Progenitor cell of endocrine pancreas (in vitro differentiated cells): Measurements from ENCODE around the gene UGT1A9. TPM values are rescaled to one million over a fixed set of nuclear protein-coding genes. Genes with fewer than 3 reads are reported as not detected.

Experiments
- DNase-seq: peaks from one replicate; pipeline ENCODE4 v3.0.0; 2021; ENCODE audit warnings: low spot score; ENCODE audit not compliant: unreplicated experiment
- H3K27ac Mint-ChIP-seq: 2 replicates; pipeline ENCODE4 v1.8.0; 2021; ENCODE audit warnings: mild to moderate bottlenecking, moderate library complexity, mixed read lengths
- H3K27me3 Mint-ChIP-seq: 2 replicates; pipeline ENCODE4 v1.8.0; 2021; ENCODE audit warnings: mixed read lengths
- H3K36me3 Mint-ChIP-seq: 2 replicates; pipeline ENCODE4 v1.8.0; 2022; ENCODE audit warnings: mixed read lengths; ENCODE audit not compliant: insufficient read depth
- H3K4me1 Mint-ChIP-seq: 2 replicates; pipeline ENCODE4 v1.8.0; 2021; ENCODE audit warnings: low read depth, mixed read lengths
- H3K4me3 Mint-ChIP-seq: 2 replicates; pipeline ENCODE4 v1.8.0; 2021; ENCODE audit warnings: low read depth, mild to moderate bottlenecking, moderate library complexity, mixed read lengths
- H3K9me3 Mint-ChIP-seq: 2 replicates; pipeline ENCODE4 v1.8.0; 2021; ENCODE audit warnings: low read depth, mixed read lengths
- total RNA-seq: library from RNA; stranded (reverse); gene quantifications from 2 replicates; pipeline ENCODE4 v1.2.1, GENCODE V29; 2021
- TF ChIP-seq, protein P1 (sequence below): fragments of 200-600 bp; sonication (generic); IDR thresholded peaks from one replicate; pipeline ENCODE4 v1.5.0; 2021; ENCODE audit warnings: antibody characterized with exemption, mild to moderate bottlenecking; ENCODE audit not compliant: unreplicated experiment

The UGT1A9 gene
- total RNA-seq, 1 donor from 2014 or later: not detected

DNA sequence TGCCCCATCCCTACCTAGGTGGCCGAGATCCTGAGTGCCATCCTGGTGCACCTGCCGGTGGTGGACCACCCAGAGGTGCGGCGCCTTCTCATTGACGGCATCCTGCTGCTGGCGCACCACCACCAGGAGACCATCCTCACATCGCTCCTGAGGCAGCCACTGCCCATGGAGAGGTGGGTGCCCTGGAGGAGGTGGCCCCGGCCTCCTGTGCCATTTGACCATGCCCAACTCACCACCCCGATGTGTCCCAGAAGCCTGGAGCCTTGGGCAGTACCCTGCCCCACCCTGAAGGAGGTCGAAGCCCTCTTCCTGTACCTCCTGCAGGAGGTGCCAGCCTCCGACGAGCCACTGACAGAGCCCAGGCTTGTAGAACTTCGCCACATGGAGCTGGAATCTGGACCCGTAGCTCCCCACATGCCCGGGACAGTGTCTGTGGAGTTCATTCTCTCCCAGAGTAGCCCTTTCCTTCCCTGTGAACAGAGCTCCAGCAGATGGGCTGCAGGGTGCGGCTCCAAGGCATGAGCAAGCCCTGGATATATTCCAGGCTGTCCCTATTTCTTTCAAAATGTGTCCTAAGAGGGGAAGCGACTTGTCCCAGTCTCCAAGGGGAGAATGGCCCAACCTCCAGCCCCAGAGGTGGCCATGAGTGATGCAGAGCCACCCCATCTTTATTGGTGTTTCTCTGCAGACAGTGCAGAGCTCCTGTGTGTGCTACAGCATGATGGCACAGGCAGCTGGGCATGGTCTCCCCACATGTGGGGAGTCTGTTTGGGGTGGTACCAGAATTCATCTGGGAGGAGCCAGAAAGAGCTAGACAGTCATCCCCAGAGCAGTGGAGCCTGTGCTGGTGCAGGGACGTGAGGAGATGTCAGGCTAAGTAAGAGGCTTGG is 148.4 kb downstream of the UGT1A9 start:
- Mint-ChIP-seq H3K36me3 (no peaks in the 10 kb centered on the region), H3K4me3 (no peak overlapping the region), H3K27me3 (no peaks in the 10 kb centered on the region), H3K4me1 (no peaks in the 10 kb centered on the region), H3K27ac (no peak overlapping the region), H3K9me3 (no peaks in the 10 kb centered on the region)
- TF ChIP-seq, protein P1, sequence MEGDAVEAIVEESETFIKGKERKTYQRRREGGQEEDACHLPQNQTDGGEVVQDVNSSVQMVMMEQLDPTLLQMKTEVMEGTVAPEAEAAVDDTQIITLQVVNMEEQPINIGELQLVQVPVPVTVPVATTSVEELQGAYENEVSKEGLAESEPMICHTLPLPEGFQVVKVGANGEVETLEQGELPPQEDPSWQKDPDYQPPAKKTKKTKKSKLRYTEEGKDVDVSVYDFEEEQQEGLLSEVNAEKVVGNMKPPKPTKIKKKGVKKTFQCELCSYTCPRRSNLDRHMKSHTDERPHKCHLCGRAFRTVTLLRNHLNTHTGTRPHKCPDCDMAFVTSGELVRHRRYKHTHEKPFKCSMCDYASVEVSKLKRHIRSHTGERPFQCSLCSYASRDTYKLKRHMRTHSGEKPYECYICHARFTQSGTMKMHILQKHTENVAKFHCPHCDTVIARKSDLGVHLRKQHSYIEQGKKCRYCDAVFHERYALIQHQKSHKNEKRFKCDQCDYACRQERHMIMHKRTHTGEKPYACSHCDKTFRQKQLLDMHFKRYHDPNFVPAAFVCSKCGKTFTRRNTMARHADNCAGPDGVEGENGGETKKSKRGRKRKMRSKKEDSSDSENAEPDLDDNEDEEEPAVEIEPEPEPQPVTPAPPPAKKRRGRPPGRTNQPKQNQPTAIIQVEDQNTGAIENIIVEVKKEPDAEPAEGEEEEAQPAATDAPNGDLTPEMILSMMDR: no peak
- DNase-seq: no peak

DNA sequence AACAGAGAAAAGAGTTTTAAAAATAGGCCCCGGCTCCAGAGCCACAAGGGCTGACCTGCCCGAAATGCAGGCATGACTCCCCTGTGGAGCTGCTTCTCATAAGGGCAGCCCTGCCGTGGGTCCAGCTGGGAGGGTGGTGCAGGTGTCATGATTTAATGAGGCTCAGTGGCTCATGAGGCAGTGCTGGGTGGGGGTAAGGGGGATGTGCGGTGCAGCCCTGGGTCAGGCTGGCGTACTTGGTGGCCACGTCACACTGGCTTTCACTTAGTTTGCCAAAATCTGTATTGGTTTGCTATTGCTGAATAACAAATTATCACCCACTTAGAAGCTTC is 149.0 kb downstream of the UGT1A9 start:
- no peak for DNase-seq
- TF ChIP-seq, protein P1: no peak
- Mint-ChIP-seq H3K27me3 (peaks cover 2% of the 10 kb centered on the region), H3K4me3 (no peak overlapping the region), H3K36me3 (peaks cover 1% of the 10 kb centered on the region), H3K9me3 (no peaks in the 10 kb centered on the region), H3K4me1 (no peaks in the 10 kb centered on the region), H3K27ac (no peak overlapping the region)

DNA sequence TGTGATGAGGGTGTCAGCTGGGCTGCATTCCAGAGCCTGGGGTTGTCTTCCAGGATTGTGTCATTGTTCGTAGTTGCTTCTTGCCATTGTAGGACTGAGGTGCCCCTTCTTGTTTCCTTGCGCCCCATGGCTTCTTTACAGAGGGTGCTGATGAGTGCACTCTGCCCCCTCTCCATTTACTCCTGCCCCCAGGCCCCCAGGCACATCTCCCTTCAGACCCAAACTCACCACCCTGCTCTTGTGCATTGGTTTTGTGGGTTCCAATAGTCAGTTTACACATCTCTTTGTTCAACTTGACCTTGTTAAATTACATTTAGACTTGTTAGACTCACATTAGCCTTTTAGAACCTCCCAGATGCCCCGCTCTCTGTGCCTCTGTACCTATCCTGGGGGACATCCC is 149.5 kb downstream of the UGT1A9 start:
- no peak overlapping the region for H3K27ac Mint-ChIP-seq
- TF ChIP-seq, protein P1: no peak
- H3K27me3 Mint-ChIP-seq: peaks cover 2% of the 10 kb centered on the region
- no peak for DNase-seq
- H3K4me3 Mint-ChIP-seq: no peak overlapping the region
- no peaks in the 10 kb centered on the region for H3K4me1 Mint-ChIP-seq
- H3K9me3 Mint-ChIP-seq: peaks cover under 1% of the 10 kb centered on the region
- peaks cover 1% of the 10 kb centered on the region for H3K36me3 Mint-ChIP-seq

DNA sequence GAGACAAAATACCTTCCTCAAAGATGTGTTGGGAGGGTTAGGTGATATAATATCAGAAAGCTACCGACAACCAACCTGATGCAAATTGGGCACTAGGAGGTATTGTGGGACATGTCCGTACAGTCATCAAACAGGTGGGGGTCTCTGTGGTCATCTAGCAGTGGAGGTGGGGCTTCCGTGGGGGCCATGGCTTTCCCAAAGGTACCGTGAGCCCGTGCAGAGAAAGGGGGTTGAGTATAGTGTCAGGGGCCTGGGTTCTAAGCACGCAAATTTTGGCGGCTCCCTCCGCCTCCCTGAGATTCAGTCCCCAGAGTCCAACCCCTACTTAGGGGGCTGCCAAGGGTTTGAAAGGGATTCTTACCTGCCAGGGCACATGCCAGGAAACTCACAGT is 150.0 kb downstream of the UGT1A9 start:
- Mint-ChIP-seq H3K36me3 (peaks cover 1% of the 10 kb centered on the region), H3K4me3 (no peak overlapping the region), H3K4me1 (no peaks in the 10 kb centered on the region), H3K27me3 (peaks cover 2% of the 10 kb centered on the region), H3K9me3 (peaks cover 3% of the 10 kb centered on the region), H3K27ac (no peak overlapping the region)
- TF ChIP-seq, protein P1: no peak
- no peak for DNase-seq

DNA sequence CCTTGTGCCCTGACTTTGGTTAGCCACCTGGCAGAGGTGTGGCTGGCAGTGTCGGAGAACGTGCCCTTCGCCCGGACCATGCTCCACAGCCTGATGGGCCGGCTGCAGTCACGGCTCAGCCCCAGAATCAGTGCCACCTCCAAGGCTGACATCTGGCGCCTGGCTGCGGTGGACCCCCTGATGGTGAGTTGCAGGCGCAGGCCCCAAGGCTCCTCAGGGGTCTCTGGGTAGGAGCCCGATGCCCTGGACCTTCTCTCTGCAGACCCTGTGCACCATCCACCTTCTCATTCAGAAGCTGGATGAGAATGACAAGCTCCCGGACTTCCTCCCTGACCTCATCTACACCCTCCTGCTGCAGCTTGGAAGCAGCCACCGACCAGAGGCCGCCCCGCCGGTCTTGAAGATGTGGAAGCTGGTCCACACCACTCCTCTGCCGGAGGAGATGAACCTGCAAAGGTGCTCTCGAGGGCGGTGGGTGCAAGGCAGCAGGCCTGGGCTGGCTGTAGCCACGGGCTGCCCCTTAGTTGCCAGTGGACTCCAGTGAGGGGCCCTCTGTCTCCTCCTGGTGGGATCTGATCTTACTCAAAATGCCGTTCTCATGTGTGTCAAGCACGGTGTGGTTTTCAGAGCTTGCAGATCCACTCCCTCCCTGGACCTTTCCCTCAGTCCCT is 150.5 kb downstream of the UGT1A9 start:
- Mint-ChIP-seq H3K27me3 (peaks cover 2% of the 10 kb centered on the region), H3K4me1 (no peaks in the 10 kb centered on the region), H3K9me3 (peaks cover 3% of the 10 kb centered on the region), H3K36me3 (peaks cover 1% of the 10 kb centered on the region), H3K27ac (no peak overlapping the region), H3K4me3 (no peak overlapping the region)
- TF ChIP-seq, protein P1: no peak
- no peak for DNase-seq

Other genes with a start within 250 kb of the UGT1A9 start
- 36.9 and 38.3 TPM in 2 replicates for gene USP40, start 105.1 kb upstream of the UGT1A9 start, total RNA-seq
- not detected in 2 replicates for gene UGT1A8, start 54.3 kb upstream of the UGT1A9 start, total RNA-seq
- gene UGT1A10, start 35.5 kb upstream of the UGT1A9 start, total RNA-seq: not detected in 2 replicates
- not detected in 2 replicates for gene UGT1A7, start 10.0 kb downstream of the UGT1A9 start, total RNA-seq
- not detected in 2 replicates for gene UGT1A6, start 21.0 kb downstream of the UGT1A9 start, total RNA-seq
- gene UGT1A5, start 41.0 kb downstream of the UGT1A9 start, total RNA-seq: not detected in 2 replicates
- gene UGT1A4, start 46.8 kb downstream of the UGT1A9 start, total RNA-seq: not detected in 2 replicates
- gene UGT1A3, start 57.1 kb downstream of the UGT1A9 start, total RNA-seq: not detected in 2 replicates
- gene UGT1A1, start 88.4 kb downstream of the UGT1A9 start, total RNA-seq: not detected in 2 replicates
- not detected in 2 replicates for gene MROH2A, start 106.4 kb downstream of the UGT1A9 start, total RNA-seq
- gene HJURP, start 182.6 kb downstream of the UGT1A9 start, total RNA-seq: 22.0 and 23.1 TPM in 2 replicates
- gene TRPM8, start 245.5 kb downstream of the UGT1A9 start, total RNA-seq: not detected in 2 replicates